Stimulated activated CD8-positive, alpha-beta memory T cell treated with anti-CD3 and anti-CD28 coated beads, Interleukin-7, amount 100 ng/mL, for 24 hours (primary cell): ENCODE data around the gene MAP3K14.

Source experiments
- DNase-seq: peaks from one replicate; pipeline ENCODE4 v3.0.0-alpha.2; 2020; ENCODE audit warnings: low read depth

Gene MAP3K14

GRCh38 chr17:45235416-45236281 is 81.2 kb downstream of the MAP3K14 start:
- DNase-seq, result peak; percentile 55

- no peak for DNase-seq
Observed at GRCh38 chr17:45234641-45235415, 82.0 kb downstream of the MAP3K14 start.

- DNase-seq, result no peak
Observed at GRCh38 chr17:45233423-45233924, 83.3 kb downstream of the MAP3K14 start.

- no peak for DNase-seq
Observed at GRCh38 chr17:45232514-45233422, 84.1 kb downstream of the MAP3K14 start.

GRCh38 chr17:45231481-45232116 is 85.2 kb downstream of the MAP3K14 start:
- DNase-seq, result no peak

GRCh38 chr17:45230787-45231480 is 85.9 kb downstream of the MAP3K14 start:
- no peak for DNase-seq

GRCh38 chr17:45230410-45230786 is 86.4 kb downstream of the MAP3K14 start:
- no peak for DNase-seq

- DNase-seq, result no peak
Observed at GRCh38 chr17:45229681-45230409, 87.0 kb downstream of the MAP3K14 start.

GRCh38 chr17:45228763-45229539 is 87.9 kb downstream of the MAP3K14 start:
- DNase-seq, result peak; percentile 81

- no peak for DNase-seq
Observed at GRCh38 chr17:45227926-45228762, 88.7 kb downstream of the MAP3K14 start.

GRCh38 chr17:45227101-45227925 is 89.5 kb downstream of the MAP3K14 start:
- DNase-seq, result no peak

GRCh38 chr17:45226576-45226975 is 90.2 kb downstream of the MAP3K14 start:
- DNase-seq, result no peak

- DNase-seq, result peak; percentile 93
Observed at GRCh38 chr17:45225964-45226530, 90.8 kb downstream of the MAP3K14 start.

GRCh38 chr17:45225051-45225700 is 91.6 kb downstream of the MAP3K14 start:
- DNase-seq, result no peak

GRCh38 chr17:45224671-45225050 is 92.2 kb downstream of the MAP3K14 start:
- DNase-seq, result no peak
